Smooth muscle cell of the coronary artery (primary cell): ENCODE data around the gene MIB2. TPM values are rescaled to one million over a fixed set of nuclear protein-coding genes. Genes with fewer than 3 reads are reported as not detected.

ENCODE experiments used
- total RNA-seq: library from RNA; depleted of rRNA; stranded (reverse); fragments of >200 nt; gene quantifications from 2 replicates; pipeline ENCODE4 v1.2.3, GENCODE V29; 2014; ENCODE audit warnings: low replicate concordance

The MIB2 gene
- 60.0 and 184 TPM in 2 replicates for total RNA-seq

GRCh38 chr1:1615256-1616044 is at the start of gene MIB2:
MIB2 (plus strand) TSS chr1:1615500; CDS start chr1:1623453, 7,953 bp downstream.

GRCh38 chr1:1574721-1575537 is 40.4 kb upstream of the MIB2 start, which contains the start of gene SSU72:
SSU72 (minus strand) TSS chr1:1574863; CDS start chr1:1574557, 306 bp downstream.

GRCh38 chr1:1599935-1600860 is 15.1 kb upstream of the MIB2 start, which contains the start of gene FNDC10:
FNDC10 (minus strand) TSS chr1:1600135; CDS start chr1:1600015, 120 bp downstream.

GRCh38 chr1:1631782-1632420 is 16.6 kb downstream of the MIB2 start, which contains the start of gene MMP23B:
MMP23B (plus strand) TSS chr1:1632173; CDS start chr1:1632219, 46 bp downstream.

GRCh38 chr1:1658583-1659549 is 43.6 kb downstream of the MIB2 start, which contains the start of gene CDK11B:
CDK11B (minus strand) TSS chr1:1659004; CDS start chr1:1657485, 1,519 bp downstream.

Other genes starting within 250 kb of the MIB2 start
- 51.0 and 109 TPM in 2 replicates for gene AURKAIP1, start 240.3 kb upstream of the MIB2 start, total RNA-seq
- gene CCNL2, start 216.2 kb upstream of the MIB2 start, total RNA-seq: 92.2 and 99.7 TPM in 2 replicates
- gene MRPL20, start 208.2 kb upstream of the MIB2 start, total RNA-seq: 59.4 and 118 TPM in 2 replicates
- gene ANKRD65, start 194.2 kb upstream of the MIB2 start, total RNA-seq: 0.23 TPM in 2 replicates
- gene VWA1, start 179.8 kb upstream of the MIB2 start, total RNA-seq: 1.5 and 1.6 TPM in 2 replicates
- gene ATAD3C, start 165.8 kb upstream of the MIB2 start, total RNA-seq: under 0.01 and 0.15 TPM in 2 replicates
- 15.9 and 18.1 TPM in 2 replicates for gene ATAD3B, start 143.7 kb upstream of the MIB2 start, total RNA-seq
- 20.5 and 40.8 TPM in 2 replicates for gene ATAD3A, start 103.3 kb upstream of the MIB2 start, total RNA-seq
- gene TMEM240, start 74.9 kb upstream of the MIB2 start, total RNA-seq: 1.6 and 5.6 TPM in 2 replicates
- gene SSU72, start 40.6 kb upstream of the MIB2 start, total RNA-seq: 24.2 and 47.0 TPM in 2 replicates
- gene FNDC10, start 15.4 kb upstream of the MIB2 start, total RNA-seq: 0.45 and 0.82 TPM in 2 replicates
- 2.1 and 4.7 TPM in 2 replicates for gene MMP23B, start 16.7 kb downstream of the MIB2 start, total RNA-seq
- gene CDK11B, start 43.5 kb downstream of the MIB2 start, total RNA-seq: 8.8 and 9.0 TPM in 2 replicates
- 19.3 and 24.9 TPM in 2 replicates for gene SLC35E2B, start 77.3 kb downstream of the MIB2 start, total RNA-seq
- gene CDK11A, start 108.9 kb downstream of the MIB2 start, total RNA-seq: 7.7 and 11.8 TPM in 2 replicates
- 30.6 and 32.3 TPM in 2 replicates for gene NADK, start 163.0 kb downstream of the MIB2 start, total RNA-seq